Thyroid gland (tissue), 4 donors: ENCODE measurements around the gene CHST9.

Source experiments
- CTCF ChIP-seq, 6 experiments: fragments of 200-600 bp in 3 of 6; fragments of 450-650 bp in 3 of 6; sonication (generic) in 3 of 6; IDR thresholded peaks; one replicate each; pipeline ENCODE4 v1.5.1; 2016 to 2019; ENCODE audit warnings: antibody characterized with exemption in 6 of 6, mild to moderate bottlenecking in 2 of 6, inconsistent platforms in 1 of 6, moderate library complexity in 1 of 6
- POLR2A ChIP-seq, 2 donors: fragments of 450-650 bp; IDR thresholded peaks; one replicate each; pipeline ENCODE4 v1.6.1; 2017; ENCODE audit warnings: antibody characterized with exemption in 2 of 2, mild to moderate bottlenecking in 2 of 2, moderate library complexity in 1 of 2

GRCh38 chr18:27104743-27105142 is 80.4 kb downstream of the CHST9 start:
- TF ChIP-seq CTCF (IDR thresholded peaks at IDR 0.05) = no peak
- TF ChIP-seq POLR2A (IDR thresholded peaks at IDR 0.05) = no peak
